Kidney epithelial cell (primary cell): ENCODE measurements around the gene GALR3. TPM values are rescaled to one million over a fixed set of nuclear protein-coding genes. Genes with fewer than 3 reads are reported as not detected.
A peak's percentile ranks its signal among the peaks of the same experiment; 100 is the strongest.

Experiments
- DNase-seq: peaks from one replicate; pipeline ENCODE4 v3.0.0-alpha.2; 2010; ENCODE audit warnings: low read depth
- H3K27me3 ChIP-seq: 2 replicates; pipeline ENCODE4 v1.6.0; 2011; ENCODE audit warnings: low read length; ENCODE audit not compliant: control insufficient read depth, insufficient read depth
- H3K36me3 ChIP-seq: 2 replicates; pipeline ENCODE4 v1.5.1; 2011; ENCODE audit warnings: low read length; ENCODE audit not compliant: control insufficient read depth, insufficient read depth
- H3K4me3 ChIP-seq: 2 replicates; pipeline ENCODE4 v1.5.1; 2011; ENCODE audit warnings: low read depth, mild to moderate bottlenecking, control low read depth, low read length
- CTCF ChIP-seq: IDR thresholded peaks from 2 replicates; pipeline ENCODE4 v1.5.1; 2011; ENCODE audit warnings: mild to moderate bottlenecking, moderate library complexity, low read length, control low read depth, inconsistent platforms; ENCODE audit not compliant: insufficient read depth, poor library complexity, severe bottlenecking
- total RNA-seq: library from RNA; depleted of rRNA; stranded (reverse); fragments of >200 nt; gene quantifications from 2 replicates; pipeline ENCODE4 v1.2.3, GENCODE V29; 2015

GALR3 gene
- total RNA-seq, 1 donor from 2014 or later, result not detected

- no peaks in the 10 kb centered on the region for H3K36me3 ChIP-seq
- peak; percentile 54 for TF ChIP-seq CTCF
- peaks cover 25% of the 10 kb centered on the region for H3K27me3 ChIP-seq
- no peak for DNase-seq
- H3K4me3 ChIP-seq, result peak overlapping the region; percentile 5
Measured at GRCh38 chr22:37818409-37819104, 4.6 kb upstream of the GALR3 start.

GRCh38 chr22:37819105-37819433 is 4.1 kb upstream of the GALR3 start:
- H3K36me3 ChIP-seq, result no peaks in the 10 kb centered on the region
- no peak for TF ChIP-seq CTCF
- DNase-seq, result no peak
- peaks cover 25% of the 10 kb centered on the region for H3K27me3 ChIP-seq
- no peak overlapping the region for H3K4me3 ChIP-seq

- no peak overlapping the region for H3K4me3 ChIP-seq
- no peak for DNase-seq
- H3K36me3 ChIP-seq, result no peaks in the 10 kb centered on the region
- no peak for TF ChIP-seq CTCF
- H3K27me3 ChIP-seq, result peaks cover 25% of the 10 kb centered on the region
Measured at GRCh38 chr22:37820350-37820749, 2.8 kb upstream of the GALR3 start.

GRCh38 chr22:37822079-37822833 is 926 bp upstream of the GALR3 start:
- peaks cover 25% of the 10 kb centered on the region for H3K27me3 ChIP-seq
- no peak for DNase-seq
- TF ChIP-seq CTCF, result no peak
- H3K36me3 ChIP-seq, result no peaks in the 10 kb centered on the region
- H3K4me3 ChIP-seq, result no peak overlapping the region

DNA sequence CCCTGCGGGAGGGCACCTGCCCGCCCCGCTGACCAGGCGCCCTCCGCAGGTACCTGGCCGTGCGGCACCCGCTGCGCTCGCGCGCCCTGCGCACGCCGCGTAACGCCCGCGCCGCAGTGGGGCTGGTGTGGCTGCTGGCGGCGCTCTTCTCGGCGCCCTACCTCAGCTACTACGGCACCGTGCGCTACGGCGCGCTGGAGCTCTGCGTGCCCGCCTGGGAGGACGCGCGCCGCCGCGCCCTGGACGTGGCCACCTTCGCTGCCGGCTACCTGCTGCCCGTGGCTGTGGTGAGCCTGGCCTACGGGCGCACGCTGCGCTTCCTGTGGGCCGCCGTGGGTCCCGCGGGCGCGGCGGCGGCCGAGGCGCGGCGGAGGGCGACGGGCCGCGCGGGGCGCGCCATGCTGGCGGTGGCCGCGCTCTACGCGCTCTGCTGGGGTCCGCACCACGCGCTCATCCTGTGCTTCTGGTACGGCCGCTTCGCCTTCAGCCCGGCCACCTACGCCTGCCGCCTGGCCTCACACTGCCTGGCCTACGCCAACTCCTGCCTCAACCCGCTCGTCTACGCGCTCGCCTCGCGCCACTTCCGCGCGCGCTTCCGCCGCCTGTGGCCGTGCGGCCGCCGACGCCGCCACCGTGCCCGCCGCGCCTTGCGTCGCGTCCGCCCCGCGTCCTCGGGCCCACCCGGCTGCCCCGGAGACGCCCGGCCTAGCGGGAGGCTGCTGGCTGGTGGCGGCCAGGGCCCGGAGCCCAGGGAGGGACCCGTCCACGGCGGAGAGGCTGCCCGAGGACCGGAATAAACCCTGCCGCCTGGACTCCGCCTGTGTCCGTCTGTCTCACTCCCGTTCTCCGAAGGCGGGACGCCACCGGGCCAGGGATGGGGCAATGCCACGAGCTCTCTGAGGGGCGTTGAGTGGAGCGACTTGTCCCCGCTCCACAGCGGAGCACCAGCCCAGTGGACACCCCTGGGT is 1.8 kb downstream of the GALR3 start:
- Histone ChIP-seq H3K36me3 (no peaks in the 10 kb centered on the region), H3K27me3 (peaks cover 15% of the 10 kb centered on the region), H3K4me3 (peak overlapping the region; percentile 27)
- TF ChIP-seq CTCF, result no peak
- DNase-seq, result no peak
